Activated CD4-positive, alpha-beta T cell treated with anti-CD3 and anti-CD28 coated beads, Interleukin-2, amount 50 U/mL, for 1 hour (primary cell): ENCODE results near the gene NT5C1B.

Experiments used
- DNase-seq: peaks from one replicate; pipeline ENCODE4 v3.0.0-alpha.2; 2020

NT5C1B gene

GRCh38 chr2:18550433-18550832, 38.9 kb downstream of the NT5C1B start:
- DNase-seq = no peak

- DNase-seq = no peak
These were observed 40.3 kb downstream of the NT5C1B start for GRCh38 chr2:18549083-18549482.

- DNase-seq = no peak
These were observed 40.7 kb downstream of the NT5C1B start for GRCh38 chr2:18548621-18549020.

- no peak for DNase-seq
These were observed 42.8 kb downstream of the NT5C1B start for GRCh38 chr2:18546567-18546966.

- DNase-seq = no peak
These were observed 44.0 kb downstream of the NT5C1B start for GRCh38 chr2:18545384-18545783.

GRCh38 chr2:18544171-18544570, 45.2 kb downstream of the NT5C1B start:
- no peak for DNase-seq

- no peak for DNase-seq
These were observed 48.5 kb downstream of the NT5C1B start for GRCh38 chr2:18540872-18541271.

GRCh38 chr2:18536697-18537096, 52.7 kb downstream of the NT5C1B start:
- no peak for DNase-seq

GRCh38 chr2:18536100-18536499, 53.3 kb downstream of the NT5C1B start:
- DNase-seq = no peak

- no peak for DNase-seq
These were observed 58.2 kb downstream of the NT5C1B start for GRCh38 chr2:18531194-18531593.

GRCh38 chr2:18527822-18528221, 61.5 kb downstream of the NT5C1B start:
- DNase-seq = no peak

GRCh38 chr2:18527326-18527725, 62.0 kb downstream of the NT5C1B start:
- no peak for DNase-seq

- no peak for DNase-seq
These were observed 62.9 kb downstream of the NT5C1B start for GRCh38 chr2:18526429-18526828.

- no peak for DNase-seq
These were observed 63.5 kb downstream of the NT5C1B start for GRCh38 chr2:18525852-18526251.

GRCh38 chr2:18525236-18525635, 64.1 kb downstream of the NT5C1B start:
- no peak for DNase-seq

GRCh38 chr2:18522484-18523146, 66.8 kb downstream of the NT5C1B start:
- DNase-seq = no peak

- DNase-seq = peak; percentile 76
These were observed 68.6 kb downstream of the NT5C1B start for GRCh38 chr2:18520451-18521425.

- DNase-seq = no peak
These were observed 69.4 kb downstream of the NT5C1B start for GRCh38 chr2:18519914-18520450.

- DNase-seq = no peak
These were observed 71.0 kb downstream of the NT5C1B start for GRCh38 chr2:18518116-18519111.

GRCh38 chr2:18517386-18517785, 72.0 kb downstream of the NT5C1B start:
- DNase-seq = no peak

GRCh38 chr2:18516112-18516511, 73.3 kb downstream of the NT5C1B start:
- no peak for DNase-seq
